Activated CD8-positive, alpha-beta T cell treated with anti-CD3 and anti-CD28 coated beads for 36 hours (primary cell): Measurements from ENCODE around the gene SYNDIG1. TPM values are rescaled to one million over a fixed set of nuclear protein-coding genes. Genes with fewer than 3 reads are reported as not detected.

ENCODE experiments used
- ATAC-seq: fragments of 200-7000 bp; cut with Tn5 transposase; one replicate; pipeline ENCODE4 v1.10.0; 2021; ENCODE audit warnings: mild to moderate bottlenecking, moderate library complexity
- CTCF ChIA-PET: fragments of 350-600 bp; sonication (Branson Sonifier 250); formaldehyde crosslinking; loops from one replicate; lab custom pipeline; 2021; ENCODE audit warnings: antibody characterized with exemption; lab: Charles Lee
- POLR2A ChIA-PET: fragments of 350-600 bp; sonication (Branson Sonifier 250); formaldehyde crosslinking; loops from one replicate; lab custom pipeline; 2021; ENCODE audit warnings: antibody characterized with exemption; lab: Charles Lee
- DNase-seq: peaks from one replicate; pipeline ENCODE4 v3.0.0-alpha.2; 2020
- H3K27ac Mint-ChIP-seq: one replicate; pipeline ENCODE4 v1.8.0; 2021; ENCODE audit warnings: mild to moderate bottlenecking, mixed read lengths
- H3K27me3 Mint-ChIP-seq: one replicate; pipeline ENCODE4 v1.8.0; 2021; ENCODE audit warnings: mixed read lengths
- H3K36me3 Mint-ChIP-seq: one replicate; pipeline ENCODE4 v1.8.0; 2021; ENCODE audit warnings: low read depth, mixed read lengths
- H3K4me1 Mint-ChIP-seq: one replicate; pipeline ENCODE4 v1.8.0; 2021; ENCODE audit warnings: low read depth, mixed read lengths
- H3K4me3 Mint-ChIP-seq: one replicate; pipeline ENCODE4 v1.8.0; 2021; ENCODE audit warnings: mild to moderate bottlenecking, moderate library complexity, mixed read lengths
- H3K9me3 Mint-ChIP-seq: one replicate; pipeline ENCODE4 v1.8.0; 2021; ENCODE audit warnings: mixed read lengths
- intact Hi-C: fragments of 100-400 bp; cut with micrococcal nuclease; formaldehyde crosslinking; loops from one replicate; pipeline ENCODE4 v1.10.0; 2022
- total RNA-seq, 2 experiments: library from RNA; stranded (reverse); gene quantifications; one replicate each; pipeline ENCODE4 v1.2.3, GENCODE V29; 2021
- TF ChIP-seq, protein P1 (sequence below): fragments of 200-600 bp; IDR thresholded peaks from one replicate; pipeline ENCODE4 v1.8.0; 2022; ENCODE audit warnings: antibody characterized with exemption, mild to moderate bottlenecking

Gene SYNDIG1
- total RNA-seq, 2 experiments from 2014 or later, result not detected

DNA sequence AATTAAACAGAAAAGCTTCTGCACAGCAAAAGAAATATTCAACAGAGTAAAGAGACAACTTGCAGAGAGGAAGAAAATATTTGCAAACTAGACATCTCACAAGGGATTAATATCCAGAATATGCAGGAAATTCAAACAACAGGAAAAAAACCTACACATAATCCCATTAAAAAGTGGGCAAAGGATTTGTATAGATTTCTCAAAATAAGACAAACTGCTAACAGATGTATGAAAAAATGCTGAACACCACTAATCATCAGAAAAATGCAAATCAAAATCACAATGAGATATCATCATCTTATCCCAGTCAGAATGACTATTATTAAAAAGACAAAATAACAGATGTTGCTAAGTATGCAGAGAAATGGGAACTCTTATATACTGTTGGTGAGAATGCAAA, 129.6 kb downstream of the SYNDIG1 start:
- ChIA-PET CTCF (no interaction called here), POLR2A (no interaction called here)
- TF ChIP-seq, protein P1, sequence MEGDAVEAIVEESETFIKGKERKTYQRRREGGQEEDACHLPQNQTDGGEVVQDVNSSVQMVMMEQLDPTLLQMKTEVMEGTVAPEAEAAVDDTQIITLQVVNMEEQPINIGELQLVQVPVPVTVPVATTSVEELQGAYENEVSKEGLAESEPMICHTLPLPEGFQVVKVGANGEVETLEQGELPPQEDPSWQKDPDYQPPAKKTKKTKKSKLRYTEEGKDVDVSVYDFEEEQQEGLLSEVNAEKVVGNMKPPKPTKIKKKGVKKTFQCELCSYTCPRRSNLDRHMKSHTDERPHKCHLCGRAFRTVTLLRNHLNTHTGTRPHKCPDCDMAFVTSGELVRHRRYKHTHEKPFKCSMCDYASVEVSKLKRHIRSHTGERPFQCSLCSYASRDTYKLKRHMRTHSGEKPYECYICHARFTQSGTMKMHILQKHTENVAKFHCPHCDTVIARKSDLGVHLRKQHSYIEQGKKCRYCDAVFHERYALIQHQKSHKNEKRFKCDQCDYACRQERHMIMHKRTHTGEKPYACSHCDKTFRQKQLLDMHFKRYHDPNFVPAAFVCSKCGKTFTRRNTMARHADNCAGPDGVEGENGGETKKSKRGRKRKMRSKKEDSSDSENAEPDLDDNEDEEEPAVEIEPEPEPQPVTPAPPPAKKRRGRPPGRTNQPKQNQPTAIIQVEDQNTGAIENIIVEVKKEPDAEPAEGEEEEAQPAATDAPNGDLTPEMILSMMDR, result no peak

DNA sequence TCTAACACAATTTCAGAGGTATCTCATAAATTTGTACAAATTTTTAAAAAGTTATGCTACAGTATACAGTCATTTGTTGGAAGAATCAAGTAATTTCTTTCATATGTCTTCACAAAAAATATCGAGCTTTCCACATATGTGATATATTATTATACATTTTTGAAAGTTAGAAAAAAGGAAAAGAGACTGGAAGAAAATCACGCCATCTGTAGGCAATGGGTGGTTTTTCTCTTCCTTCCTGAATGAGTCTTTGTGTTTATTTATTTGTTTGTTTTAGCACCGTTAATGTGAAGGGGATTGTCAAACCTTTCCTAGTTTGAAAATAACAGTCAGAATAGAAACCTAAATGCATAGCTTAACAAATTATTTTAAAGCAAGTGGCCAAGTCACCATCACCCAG, 130.6 kb downstream of the SYNDIG1 start:
- POLR2A ChIA-PET, result no interaction called here
- H3K27me3 Mint-ChIP-seq, result peaks cover 3% of the 10 kb centered on the region
- no peaks in the 10 kb centered on the region for H3K4me1 Mint-ChIP-seq
- no peak for ATAC-seq
- CTCF ChIA-PET, result no interaction called here
- H3K36me3 Mint-ChIP-seq, result no peaks in the 10 kb centered on the region
- intact Hi-C loops, result no loop called here
- H3K4me3 Mint-ChIP-seq, result no peak overlapping the region
- no peak overlapping the region for H3K27ac Mint-ChIP-seq
- TF ChIP-seq, protein P1, result no peak
- DNase-seq, result no peak
- H3K9me3 Mint-ChIP-seq, result peaks cover 7% of the 10 kb centered on the region

More for the DNA sequence above, 129.6 kb downstream of the SYNDIG1 start:
- Mint-ChIP-seq H3K36me3 (no peaks in the 10 kb centered on the region), H3K4me3 (no peak overlapping the region), H3K4me1 (no peaks in the 10 kb centered on the region), H3K27me3 (peaks cover 4% of the 10 kb centered on the region), H3K27ac (no peak overlapping the region), H3K9me3 (peaks cover 7% of the 10 kb centered on the region)
- DNase-seq, result no peak
- no peak for ATAC-seq
- intact Hi-C loops, result no loop called here

DNA sequence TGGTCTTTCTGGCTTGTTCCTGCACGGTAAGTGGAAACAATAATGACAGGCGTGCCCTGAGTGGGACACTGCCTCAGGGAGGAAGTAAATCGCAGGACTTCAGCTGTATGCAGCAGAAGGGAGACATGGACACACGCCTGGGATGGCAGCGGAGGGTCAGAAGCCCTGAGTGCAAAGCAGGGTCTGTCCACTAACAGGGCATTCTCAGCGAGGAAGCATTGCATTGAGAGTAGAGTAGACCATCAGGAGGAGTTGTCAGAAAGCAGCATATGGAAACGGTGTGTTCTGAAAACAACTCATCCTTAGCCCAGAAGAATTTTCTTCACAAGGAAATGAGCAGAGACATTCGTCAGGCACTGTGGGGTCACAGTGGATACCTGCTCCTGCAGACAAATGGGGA, 134.0 kb downstream of the SYNDIG1 start:
- no peaks in the 10 kb centered on the region for H3K4me1 Mint-ChIP-seq
- intact Hi-C loops, result no loop called here
- TF ChIP-seq, protein P1, result no peak
- no peak overlapping the region for H3K4me3 Mint-ChIP-seq
- peaks cover 7% of the 10 kb centered on the region for H3K9me3 Mint-ChIP-seq
- H3K27me3 Mint-ChIP-seq, result peaks cover 3% of the 10 kb centered on the region
- DNase-seq, result no peak
- H3K36me3 Mint-ChIP-seq, result no peaks in the 10 kb centered on the region
- CTCF ChIA-PET, result no interaction called here
- H3K27ac Mint-ChIP-seq, result no peak overlapping the region
- POLR2A ChIA-PET, result no interaction called here
- no peak for ATAC-seq

DNA sequence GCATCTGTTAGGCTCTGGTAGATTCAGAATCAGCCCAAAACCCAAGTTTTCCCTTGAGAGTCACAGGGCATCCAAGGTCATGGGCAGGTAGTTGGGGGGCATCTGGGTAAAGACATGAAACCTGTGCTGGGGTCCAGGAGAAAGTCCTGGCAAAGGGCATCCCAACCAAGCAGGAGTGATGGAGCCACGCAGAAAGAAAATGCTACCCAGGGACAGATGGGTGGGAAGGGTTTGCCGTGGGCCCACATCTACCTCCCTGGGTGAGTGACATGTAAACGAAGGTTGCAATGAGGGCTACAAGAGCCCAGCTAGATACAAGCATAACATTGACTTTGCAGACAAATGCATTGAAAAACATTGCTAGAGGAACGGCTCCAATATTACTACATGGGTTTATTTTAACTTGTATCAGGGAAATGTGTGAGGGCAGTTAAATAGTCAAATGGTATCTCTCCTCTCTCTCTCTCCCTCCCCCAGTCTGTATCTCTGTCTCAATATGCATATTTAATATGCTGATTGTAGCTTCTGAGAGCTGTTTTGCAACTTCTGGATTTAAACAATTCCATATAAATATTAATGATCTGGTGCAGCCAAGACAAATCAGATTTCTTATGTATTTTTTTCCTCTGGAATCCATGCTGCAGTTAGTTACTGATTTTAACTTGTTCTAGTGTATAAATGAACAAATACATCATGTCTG, 135.7 kb downstream of the SYNDIG1 start:
- Mint-ChIP-seq H3K27ac (no peak overlapping the region), H3K27me3 (no peaks in the 10 kb centered on the region), H3K36me3 (no peaks in the 10 kb centered on the region), H3K4me1 (no peaks in the 10 kb centered on the region), H3K9me3 (peaks cover 7% of the 10 kb centered on the region), H3K4me3 (no peak overlapping the region)
- POLR2A ChIA-PET, result no interaction called here
- ATAC-seq (no peak), DNase-seq (no peak)
- TF ChIP-seq, protein P1, result no peak
- CTCF ChIA-PET, result no interaction called here
- intact Hi-C loops, result no loop called here

DNA sequence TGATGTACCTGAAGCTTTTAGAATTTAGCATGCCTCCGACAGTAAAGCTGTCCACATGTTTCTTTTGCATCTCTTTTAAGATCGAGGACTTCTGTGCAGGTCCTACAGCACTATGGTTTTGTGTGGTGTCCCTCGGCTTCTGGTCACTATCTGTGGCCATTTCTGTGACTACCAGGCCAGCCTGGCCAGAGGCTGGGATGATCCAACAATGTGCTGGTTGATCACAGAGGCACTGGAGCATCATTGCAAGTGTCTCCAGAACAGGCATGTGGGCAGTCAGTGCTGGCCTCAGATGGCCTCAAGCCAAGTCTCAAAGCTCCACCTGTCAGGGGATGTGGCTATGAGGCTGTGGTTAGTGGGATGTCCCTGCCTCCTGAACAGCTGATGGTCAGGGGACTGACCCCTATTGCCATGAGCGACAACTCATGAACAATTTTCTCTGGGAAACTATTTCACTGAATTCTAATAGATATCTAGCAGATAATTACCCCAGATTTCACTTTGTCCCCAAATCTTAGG, 136.6 kb downstream of the SYNDIG1 start:
- TF ChIP-seq, protein P1, result no peak
- Mint-ChIP-seq H3K27me3 (no peaks in the 10 kb centered on the region), H3K4me1 (no peaks in the 10 kb centered on the region), H3K4me3 (no peak overlapping the region), H3K9me3 (peaks cover 6% of the 10 kb centered on the region), H3K36me3 (no peaks in the 10 kb centered on the region), H3K27ac (no peak overlapping the region)
- DNase-seq (no peak), ATAC-seq (no peak)
- CTCF ChIA-PET, result no interaction called here
- POLR2A ChIA-PET, result interaction anchor here (0.6 kb wide), 1 partner anchor 26 kb away, joined by 3 read pairs; no protein-coding TSS in a partner anchor
- intact Hi-C loops, result no loop called here
